Measurements from ENCODE around the gene LPAR2. TPM values are rescaled to one million over a fixed set of nuclear protein-coding genes. Genes with fewer than 3 reads are reported as not detected.
"Not testable (repeated sequence)": the region's sequence is repeated elsewhere in the genome, so short reads cannot be mapped to it uniquely, and the experiment has no call there.

LPAR2 gene
- total RNA-seq, 4 donors from 2014 or later: 0.59 to 5.5 (median 3.8) TPM; not detected in 1

DNA sequence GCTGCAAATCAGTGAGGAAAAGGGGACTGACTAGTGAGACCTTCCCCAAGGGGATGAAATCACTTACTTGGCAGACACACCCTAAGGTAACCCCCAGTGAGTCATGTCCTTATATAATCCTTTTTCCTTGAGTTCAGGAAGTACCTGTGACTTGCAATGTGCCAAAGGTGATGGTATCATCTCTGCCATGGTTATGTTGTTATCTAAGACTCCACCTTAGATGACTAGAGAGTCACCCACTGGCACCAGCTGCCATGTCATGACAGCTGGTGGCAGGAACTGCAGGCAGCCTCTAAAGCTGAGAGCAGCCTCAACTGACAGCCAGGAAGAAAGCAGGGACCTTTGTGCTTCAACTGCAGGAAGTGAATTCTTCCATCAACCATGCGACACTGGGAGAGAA lies 22.0 kb downstream of the LPAR2 start:
- Histone ChIP-seq H3K36me3 (no peaks in the 10 kb centered on the region), H3K27me3 (no peaks in the 10 kb centered on the region), H3K4me1 (no peaks in the 10 kb centered on the region), H3K4me3 (no peak overlapping the region), H3K27ac (no peak overlapping the region), H3K9me3 (no peaks in the 10 kb centered on the region)
- intact Hi-C loops (cut with DNase I; ENCODE audit: low total_unique reads): no loop called here
- TF ChIP-seq, protein P1, sequence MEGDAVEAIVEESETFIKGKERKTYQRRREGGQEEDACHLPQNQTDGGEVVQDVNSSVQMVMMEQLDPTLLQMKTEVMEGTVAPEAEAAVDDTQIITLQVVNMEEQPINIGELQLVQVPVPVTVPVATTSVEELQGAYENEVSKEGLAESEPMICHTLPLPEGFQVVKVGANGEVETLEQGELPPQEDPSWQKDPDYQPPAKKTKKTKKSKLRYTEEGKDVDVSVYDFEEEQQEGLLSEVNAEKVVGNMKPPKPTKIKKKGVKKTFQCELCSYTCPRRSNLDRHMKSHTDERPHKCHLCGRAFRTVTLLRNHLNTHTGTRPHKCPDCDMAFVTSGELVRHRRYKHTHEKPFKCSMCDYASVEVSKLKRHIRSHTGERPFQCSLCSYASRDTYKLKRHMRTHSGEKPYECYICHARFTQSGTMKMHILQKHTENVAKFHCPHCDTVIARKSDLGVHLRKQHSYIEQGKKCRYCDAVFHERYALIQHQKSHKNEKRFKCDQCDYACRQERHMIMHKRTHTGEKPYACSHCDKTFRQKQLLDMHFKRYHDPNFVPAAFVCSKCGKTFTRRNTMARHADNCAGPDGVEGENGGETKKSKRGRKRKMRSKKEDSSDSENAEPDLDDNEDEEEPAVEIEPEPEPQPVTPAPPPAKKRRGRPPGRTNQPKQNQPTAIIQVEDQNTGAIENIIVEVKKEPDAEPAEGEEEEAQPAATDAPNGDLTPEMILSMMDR (IDR thresholded peaks at IDR 0.05): no peak
- no peak for TF ChIP-seq POLR2A (IDR thresholded peaks at IDR 0.05)
- DNase-seq: no peak

DNA sequence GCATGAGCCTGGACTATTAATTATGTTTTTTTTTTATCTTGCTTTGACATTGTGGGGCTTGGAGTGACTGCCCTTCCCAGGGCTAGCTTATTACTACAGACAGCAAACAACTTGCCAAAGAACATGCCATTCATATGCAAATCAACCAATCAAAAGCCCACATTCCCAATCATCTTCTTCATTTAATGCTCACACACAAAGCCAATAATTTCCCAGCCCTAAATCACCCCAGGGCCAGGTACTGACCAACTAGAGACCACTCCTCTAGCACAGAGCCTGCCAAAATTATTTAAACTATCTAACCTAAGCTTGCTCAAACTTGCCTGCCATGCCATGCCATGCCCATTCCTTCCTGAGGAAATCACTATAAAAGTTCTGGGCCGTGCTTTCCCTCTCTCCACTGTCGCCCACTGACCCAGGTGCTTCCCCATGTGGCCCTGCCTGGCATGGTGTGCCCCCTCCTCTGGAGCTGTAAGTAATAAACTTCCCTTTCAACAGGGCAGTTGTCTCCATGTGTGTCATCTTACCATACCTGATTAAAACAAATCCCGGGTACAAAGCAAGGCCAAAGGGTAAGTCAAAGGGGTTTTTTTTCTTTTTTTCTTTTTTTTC lies 25.2 kb downstream of the LPAR2 start:
- no peaks in the 10 kb centered on the region for H3K4me1 ChIP-seq
- H3K9me3 ChIP-seq: no peaks in the 10 kb centered on the region
- no peak for TF ChIP-seq POLR2A (IDR thresholded peaks at IDR 0.05)
- TF ChIP-seq, protein P1 (IDR thresholded peaks at IDR 0.05): no peak
- intact Hi-C loops (cut with DNase I; ENCODE audit: low total_unique reads): no loop called here
- H3K4me3 ChIP-seq: no peak overlapping the region
- no peaks in the 10 kb centered on the region for H3K36me3 ChIP-seq
- H3K27ac ChIP-seq: no peak overlapping the region
- no peaks in the 10 kb centered on the region for H3K27me3 ChIP-seq
- DNase-seq: no peak

DNA sequence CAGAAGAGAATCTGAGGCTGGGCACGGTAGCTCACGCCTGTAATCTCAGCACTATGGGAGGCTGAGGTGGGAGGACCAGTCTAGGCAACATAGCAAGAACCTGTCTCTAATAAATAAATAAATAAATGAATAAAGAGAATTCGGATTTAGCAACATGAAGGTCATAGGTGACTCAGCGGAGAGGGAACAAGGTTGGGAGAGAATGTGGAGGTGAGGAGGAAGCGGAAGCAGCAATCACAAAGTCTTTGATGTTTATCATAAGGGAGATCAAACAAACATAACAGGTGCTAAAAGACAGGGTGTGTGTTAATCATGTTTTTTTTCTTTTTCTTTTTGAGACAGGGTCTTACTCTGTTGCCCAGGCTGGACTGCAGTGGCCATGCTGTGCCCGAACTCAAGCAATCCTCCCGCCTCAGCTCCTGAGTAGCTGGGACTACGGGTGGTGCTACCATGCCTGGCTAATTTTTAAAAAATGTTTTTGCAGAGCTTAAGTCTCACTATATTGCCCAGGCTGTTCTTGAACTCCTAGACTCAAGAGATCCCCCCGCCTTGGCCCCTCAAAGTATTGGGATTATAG lies 25.8 kb downstream of the LPAR2 start:
- no peak overlapping the region for H3K4me3 ChIP-seq
- no peak overlapping the region for H3K27ac ChIP-seq
- H3K36me3 ChIP-seq: no peaks in the 10 kb centered on the region
- TF ChIP-seq POLR2A (IDR thresholded peaks at IDR 0.05): no peak
- TF ChIP-seq, protein P1 (IDR thresholded peaks at IDR 0.05): no peak
- no peak for DNase-seq
- intact Hi-C loops (cut with DNase I; ENCODE audit: low total_unique reads): no loop called here
- no peaks in the 10 kb centered on the region for H3K4me1 ChIP-seq
- no peaks in the 10 kb centered on the region for H3K9me3 ChIP-seq
- H3K27me3 ChIP-seq: no peaks in the 10 kb centered on the region

DNA sequence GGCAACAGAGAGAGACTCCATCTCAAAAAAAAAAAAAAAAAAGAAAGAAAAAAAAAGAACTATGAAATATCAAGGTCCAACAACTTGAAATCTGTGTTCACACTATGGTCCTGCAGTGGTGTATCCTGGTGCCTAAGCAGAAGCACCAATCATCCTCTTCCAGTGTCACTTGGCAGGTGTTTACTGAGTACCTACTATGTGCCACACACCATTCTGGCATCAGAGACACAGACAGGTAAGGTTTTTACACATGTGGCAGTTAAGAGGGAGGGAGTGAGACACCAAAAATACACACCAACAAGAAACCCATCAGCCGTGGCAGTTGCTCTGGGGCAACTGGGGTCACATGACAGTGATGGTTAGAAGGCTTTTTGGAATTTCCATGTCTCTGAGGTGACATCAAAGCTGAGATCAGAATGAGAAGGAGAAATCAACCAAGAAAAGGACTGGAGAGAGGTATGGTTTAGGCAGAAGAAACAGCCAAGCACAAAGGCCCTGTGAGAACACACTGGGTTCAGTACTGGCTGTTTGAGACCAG lies 27.2 kb downstream of the LPAR2 start:
- no peak overlapping the region for H3K27ac ChIP-seq
- H3K4me1 ChIP-seq: no peaks in the 10 kb centered on the region
- no peak for DNase-seq
- no peaks in the 10 kb centered on the region for H3K36me3 ChIP-seq
- H3K27me3 ChIP-seq: no peaks in the 10 kb centered on the region
- TF ChIP-seq, protein P1 (IDR thresholded peaks at IDR 0.05): no peak
- intact Hi-C loops (cut with DNase I; ENCODE audit: low total_unique reads): no loop called here
- H3K4me3 ChIP-seq: no peak overlapping the region
- no peaks in the 10 kb centered on the region for H3K9me3 ChIP-seq

DNA sequence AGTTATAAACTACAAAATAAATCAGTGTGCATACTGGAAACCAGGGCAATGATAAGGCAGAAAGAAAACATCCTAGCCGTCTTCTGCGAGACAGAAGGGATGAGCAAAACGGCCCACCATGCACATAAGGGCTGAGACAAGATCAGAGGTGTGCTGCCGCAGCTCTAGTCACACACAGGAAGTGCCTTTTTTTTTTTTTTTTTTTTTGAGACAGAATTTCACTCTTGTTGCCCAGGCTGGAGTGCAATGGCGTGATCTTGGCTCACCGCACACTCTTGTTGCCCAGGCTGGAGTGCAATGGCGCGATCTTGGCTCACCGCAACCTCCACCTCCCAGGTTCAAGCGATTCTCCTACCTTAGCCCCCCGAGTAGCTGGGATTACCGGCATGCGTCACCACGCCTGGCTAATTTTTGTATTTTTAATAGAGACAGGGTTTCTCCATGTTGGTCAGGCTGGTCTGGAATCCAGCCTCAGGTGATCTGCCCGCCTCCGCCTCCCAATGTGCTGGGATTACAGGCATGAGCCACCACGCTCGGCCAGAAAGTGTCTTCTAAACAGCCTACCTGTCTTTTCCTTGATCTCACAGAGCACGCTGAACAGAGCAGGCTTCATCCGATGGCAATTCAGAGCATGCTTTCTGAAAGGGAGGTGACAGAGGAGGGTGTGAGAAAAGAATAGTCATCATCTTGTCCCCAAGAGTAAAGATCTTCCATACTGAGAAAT lies 29.1 kb downstream of the LPAR2 start:
- H3K27me3 ChIP-seq; H3K36me3 ChIP-seq; intact Hi-C loops (cut with DNase I; ENCODE audit: low total_unique reads); H3K4me1 ChIP-seq; H3K27ac ChIP-seq; H3K4me3 ChIP-seq; DNase-seq; H3K9me3 ChIP-seq: not testable (repeated sequence)
